Stimulated activated effector memory CD8-positive, alpha-beta T cell treated with anti-CD3 and anti-CD28 coated beads, Interleukin-12 subunit alpha, Interleukin-12 subunit beta, amount 100 ng/mL, for 72 hours (primary cell): Measurements from ENCODE around the gene SMCO1.
"Not testable (repeated sequence)": the region's sequence is repeated elsewhere in the genome, so short reads cannot be mapped to it uniquely, and the experiment has no call there.

Experiments used
- ATAC-seq: fragments of 150-1000 bp; cut with Tn5 transposase; 2 replicates; pipeline ENCODE4 v1.10.0; 2021
- DNase-seq, 2 donors: peaks; one replicate each; pipeline ENCODE4 v3.0.0; 2021 to 2022; ENCODE audit warnings: low spot score in 2 of 2
- H3K27ac Mint-ChIP-seq: one replicate; pipeline ENCODE4 v1.8.0; 2022; ENCODE audit warnings: mild to moderate bottlenecking, mixed read lengths
- H3K36me3 Mint-ChIP-seq: one replicate; pipeline ENCODE4 v1.8.0; 2022; ENCODE audit warnings: mild to moderate bottlenecking, mixed read lengths
- H3K4me1 Mint-ChIP-seq: one replicate; pipeline ENCODE4 v1.8.0; 2022; ENCODE audit warnings: mixed read lengths
- H3K4me3 Mint-ChIP-seq: one replicate; pipeline ENCODE4 v1.8.0; 2022; ENCODE audit warnings: mild to moderate bottlenecking, mixed read lengths
- H3K9me3 Mint-ChIP-seq: one replicate; pipeline ENCODE4 v1.8.0; 2022; ENCODE audit warnings: mixed read lengths

Gene SMCO1

DNA sequence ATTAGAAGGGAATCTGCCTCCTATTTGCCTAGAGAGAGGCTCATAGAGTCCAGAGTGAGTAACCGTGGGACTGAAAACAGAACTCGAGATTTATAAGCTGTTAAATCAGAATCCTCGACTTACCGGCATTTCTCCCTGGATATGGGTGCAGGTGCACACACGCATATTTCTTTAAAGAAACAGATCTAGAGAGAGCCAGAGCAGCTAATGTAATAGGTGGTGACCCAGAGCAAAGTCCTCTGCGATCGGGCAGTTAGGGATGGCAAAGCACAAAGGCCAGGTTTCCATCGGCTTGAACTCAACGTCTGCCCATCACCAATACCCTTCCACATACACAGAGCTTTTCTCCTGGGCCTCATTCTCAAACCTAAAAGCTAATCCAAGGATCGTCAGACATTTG, 25.4 kb downstream of the SMCO1 start:
- Mint-ChIP-seq H3K27ac (peak overlapping the region; percentile 77), H3K9me3 (no peaks in the 10 kb centered on the region), H3K4me1 (peaks cover 20% of the 10 kb centered on the region), H3K4me3 (no peak overlapping the region), H3K36me3 (peaks cover 49% of the 10 kb centered on the region)
- DNase-seq = no peak
- no peak for ATAC-seq

GRCh38 chr3:196486263-196486662, 28.9 kb downstream of the SMCO1 start:
- peaks cover 79% of the 10 kb centered on the region for H3K36me3 Mint-ChIP-seq
- no peak overlapping the region for H3K4me3 Mint-ChIP-seq
- DNase-seq = no peak
- peaks cover 6% of the 10 kb centered on the region for H3K4me1 Mint-ChIP-seq
- ATAC-seq = no peak
- no peak overlapping the region for H3K27ac Mint-ChIP-seq
- no peaks in the 10 kb centered on the region for H3K9me3 Mint-ChIP-seq

DNA sequence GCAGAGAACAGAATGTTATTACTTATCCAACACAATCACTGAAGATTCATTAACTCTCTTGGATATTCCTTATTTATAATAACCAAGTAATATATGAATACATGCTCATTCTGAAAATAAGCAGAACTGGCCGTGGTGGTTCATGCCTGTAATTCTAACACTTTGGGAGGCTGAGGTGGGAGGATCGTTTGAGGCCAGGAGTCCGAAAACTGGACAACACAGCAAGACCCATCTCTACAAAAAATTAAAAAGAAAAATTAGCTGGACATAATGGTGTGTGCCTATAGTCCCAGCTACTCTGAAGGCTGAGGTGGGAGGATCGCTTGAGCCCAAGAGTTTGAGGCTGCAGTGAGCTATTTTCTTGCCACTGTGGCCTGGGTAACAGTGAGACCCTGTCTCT, 37.5 kb downstream of the SMCO1 start:
- Mint-ChIP-seq H3K4me1 (no peaks in the 10 kb centered on the region), H3K36me3 (peaks cover 100% of the 10 kb centered on the region), H3K9me3 (no peaks in the 10 kb centered on the region), H3K27ac (no peak overlapping the region), H3K4me3 (no peak overlapping the region)
- DNase-seq (no peak), ATAC-seq (no peak)

DNA sequence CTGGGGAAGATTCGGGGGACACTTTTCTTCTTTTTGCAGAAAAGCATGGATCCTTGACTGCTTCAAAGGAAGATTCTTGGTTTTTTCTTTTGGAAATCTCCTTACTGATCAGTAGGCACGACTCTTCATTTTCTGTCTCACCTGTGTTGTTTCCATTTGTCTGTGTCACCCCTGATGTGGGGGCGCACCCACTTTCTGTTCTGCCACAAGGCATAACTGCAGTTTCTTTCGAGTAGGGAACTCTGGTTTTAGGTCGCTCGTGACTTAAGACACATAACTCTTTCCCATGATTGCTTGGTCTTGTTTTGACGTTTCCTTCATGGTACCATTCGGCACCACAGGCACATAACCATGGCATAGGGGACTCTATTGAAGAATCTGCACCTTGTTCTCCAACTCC, 42.9 kb downstream of the SMCO1 start:
- no peak for DNase-seq
- ATAC-seq = no peak
- Mint-ChIP-seq H3K4me1 (peaks cover 22% of the 10 kb centered on the region), H3K4me3 (no peak overlapping the region), H3K36me3 (peaks cover 96% of the 10 kb centered on the region), H3K9me3 (no peaks in the 10 kb centered on the region), H3K27ac (no peak overlapping the region)

DNA sequence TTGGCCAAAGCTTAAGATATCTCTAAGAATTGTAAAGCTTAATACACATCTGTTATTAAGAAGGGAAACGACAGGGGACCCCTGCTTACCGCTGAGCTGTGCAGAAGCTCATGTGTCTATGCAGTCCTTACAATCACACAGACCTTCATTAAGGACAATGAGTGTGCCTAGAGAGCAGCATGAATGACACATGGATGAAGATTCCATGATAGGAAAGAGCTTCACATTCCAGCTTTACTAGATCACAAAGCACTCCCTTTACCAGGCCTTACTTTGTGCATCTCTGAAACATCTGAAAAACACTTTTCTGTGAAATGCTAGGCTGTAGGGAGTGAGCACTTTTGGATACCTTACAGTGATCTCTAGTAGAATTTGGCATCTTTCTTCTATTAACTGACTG, 43.6 kb downstream of the SMCO1 start:
- H3K36me3 Mint-ChIP-seq = peaks cover 95% of the 10 kb centered on the region

GRCh38 chr3:196470182-196470581, 45.0 kb downstream of the SMCO1 start:
- Mint-ChIP-seq H3K4me1 (peaks cover 22% of the 10 kb centered on the region), H3K27ac (peak overlapping the region; percentile 63), H3K36me3 (peaks cover 91% of the 10 kb centered on the region)
- not testable (repeated sequence) for DNase-seq, ATAC-seq, H3K4me3 Mint-ChIP-seq, H3K9me3 Mint-ChIP-seq

More for the DNA sequence above, 43.6 kb downstream of the SMCO1 start:
- Mint-ChIP-seq H3K4me1 (peaks cover 22% of the 10 kb centered on the region), H3K27ac (no peak overlapping the region), H3K9me3 (no peaks in the 10 kb centered on the region), H3K4me3 (no peak overlapping the region)
- no peak for ATAC-seq
- DNase-seq = no peak

GRCh38 chr3:196463804-196464203, 51.3 kb downstream of the SMCO1 start:
- DNase-seq (no peak), ATAC-seq (no peak)
- peaks cover 4% of the 10 kb centered on the region for H3K9me3 Mint-ChIP-seq
- peaks cover 26% of the 10 kb centered on the region for H3K4me1 Mint-ChIP-seq
- H3K36me3 Mint-ChIP-seq = peaks cover 41% of the 10 kb centered on the region
- no peak overlapping the region for H3K27ac Mint-ChIP-seq
- H3K4me3 Mint-ChIP-seq = no peak overlapping the region

GRCh38 chr3:196463478-196463756, 51.7 kb downstream of the SMCO1 start:
- H3K27ac Mint-ChIP-seq = no peak overlapping the region
- DNase-seq (no peak), ATAC-seq (no peak)
- H3K4me3 Mint-ChIP-seq = no peak overlapping the region
- H3K4me1 Mint-ChIP-seq = peaks cover 25% of the 10 kb centered on the region
- H3K36me3 Mint-ChIP-seq = peaks cover 37% of the 10 kb centered on the region
- H3K9me3 Mint-ChIP-seq = peaks cover 4% of the 10 kb centered on the region

DNA sequence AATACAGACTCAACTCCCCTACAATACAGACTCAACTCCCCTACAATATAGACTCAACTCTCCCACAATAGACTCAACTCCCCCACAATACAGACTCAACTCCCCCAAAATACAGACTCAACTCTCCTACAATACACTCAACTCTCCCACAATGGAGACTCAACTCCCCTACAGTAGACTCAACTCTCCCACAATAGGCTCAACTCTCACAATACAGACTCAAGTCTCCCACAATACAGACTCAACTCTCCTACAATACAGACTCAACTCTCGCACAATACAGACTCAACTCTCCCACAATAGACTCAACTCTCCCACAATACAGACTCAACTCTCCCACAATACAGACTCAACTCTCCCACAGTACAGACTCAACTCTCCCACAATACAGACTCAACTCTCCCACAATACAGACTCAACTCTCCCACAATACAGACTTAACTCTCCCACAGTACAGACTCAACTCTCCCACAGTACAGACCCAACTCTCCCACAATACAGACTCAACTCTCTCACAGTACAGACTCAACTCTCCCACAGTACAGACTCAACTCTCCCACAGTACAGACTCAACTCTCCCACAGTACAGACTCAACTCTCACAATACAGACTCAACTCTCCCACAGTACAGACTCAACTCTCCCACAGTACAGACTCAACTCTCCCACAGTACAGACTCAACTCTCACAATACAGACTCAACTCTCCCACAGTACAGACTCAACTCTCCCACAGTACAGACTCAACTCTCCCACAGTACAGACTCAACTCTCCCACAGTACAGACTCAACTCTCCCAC, 52.3 kb downstream of the SMCO1 start:
- not testable (repeated sequence) for H3K4me3 Mint-ChIP-seq, ATAC-seq, DNase-seq, H3K27ac Mint-ChIP-seq, H3K9me3 Mint-ChIP-seq
- H3K36me3 Mint-ChIP-seq = peaks cover 32% of the 10 kb centered on the region
- peaks cover 25% of the 10 kb centered on the region for H3K4me1 Mint-ChIP-seq

- ATAC-seq (no peak), DNase-seq (no peak)
- peaks cover 4% of the 10 kb centered on the region for H3K9me3 Mint-ChIP-seq
- no peaks in the 10 kb centered on the region for H3K36me3 Mint-ChIP-seq
- no peak overlapping the region for H3K27ac Mint-ChIP-seq
- no peak overlapping the region for H3K4me3 Mint-ChIP-seq
- peaks cover 25% of the 10 kb centered on the region for H3K4me1 Mint-ChIP-seq
Measured at GRCh38 chr3:196458063-196458462, 57.1 kb downstream of the SMCO1 start.

GRCh38 chr3:196457470-196457869, 57.7 kb downstream of the SMCO1 start:
- DNase-seq, H3K36me3 Mint-ChIP-seq, H3K9me3 Mint-ChIP-seq, ATAC-seq, H3K4me3 Mint-ChIP-seq, H3K27ac Mint-ChIP-seq: not testable (repeated sequence)
- peaks cover 20% of the 10 kb centered on the region for H3K4me1 Mint-ChIP-seq
